Activated CD4-positive, alpha-beta T cell treated with anti-CD3 and anti-CD28 coated beads, Interleukin-2, amount 50 U/mL, for 24 hours (primary cell): ENCODE data around the gene GRIFIN.

Source experiments
- DNase-seq, 2 donors: peaks; one replicate each; pipeline ENCODE4 v3.0.0-alpha.2; 2020; ENCODE audit warnings: low read depth in 1 of 2, low spot score in 1 of 2

Gene GRIFIN

DNA sequence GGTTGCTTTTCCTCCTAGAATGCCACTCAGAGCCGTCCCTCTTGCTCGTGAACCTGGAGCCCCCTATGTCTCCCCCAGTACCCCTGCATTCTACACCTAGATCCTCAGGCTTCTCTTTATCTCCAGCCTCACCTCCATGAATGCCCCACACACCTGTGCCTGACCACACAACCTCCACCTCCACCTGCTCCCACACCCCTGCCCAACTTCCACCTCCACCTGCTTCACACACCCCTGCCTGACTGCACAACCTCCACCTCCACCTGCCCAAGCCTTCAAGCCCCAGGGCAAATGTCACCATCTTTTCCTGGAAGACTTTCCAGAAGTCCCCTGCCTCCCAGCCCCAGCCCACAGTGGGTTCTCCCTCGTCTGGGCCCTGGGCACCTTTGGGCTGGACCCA lies 36.5 kb upstream of the GRIFIN start:
- no peak for DNase-seq

GRCh38 chr7:2512179-2512661 lies 36.0 kb upstream of the GRIFIN start:
- DNase-seq, result no peak

DNA sequence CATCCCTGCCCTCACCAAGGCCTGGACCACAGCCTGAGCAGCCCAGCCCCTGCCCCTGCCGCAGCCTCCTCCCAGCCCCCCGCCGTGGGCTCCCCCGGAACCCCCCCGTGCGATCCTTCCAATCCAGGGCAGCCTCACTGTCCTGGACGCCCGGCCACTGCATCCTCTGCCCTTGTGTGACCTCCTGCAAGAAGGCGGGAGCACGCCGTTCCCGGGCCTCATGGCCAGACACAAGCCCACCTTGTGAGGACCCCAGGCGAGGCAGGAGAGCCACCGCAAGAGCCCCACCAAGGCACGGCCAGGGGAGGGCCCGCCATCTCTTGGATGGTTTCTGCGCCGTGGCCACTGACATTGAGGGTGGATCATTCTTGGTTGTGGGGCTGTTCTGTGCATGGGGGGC lies 35.6 kb upstream of the GRIFIN start:
- no peak for DNase-seq

- DNase-seq, result peak in 1 of 2 donors; percentile 37
Measured at GRCh38 chr7:2510909-2511768, 34.9 kb upstream of the GRIFIN start.

DNA sequence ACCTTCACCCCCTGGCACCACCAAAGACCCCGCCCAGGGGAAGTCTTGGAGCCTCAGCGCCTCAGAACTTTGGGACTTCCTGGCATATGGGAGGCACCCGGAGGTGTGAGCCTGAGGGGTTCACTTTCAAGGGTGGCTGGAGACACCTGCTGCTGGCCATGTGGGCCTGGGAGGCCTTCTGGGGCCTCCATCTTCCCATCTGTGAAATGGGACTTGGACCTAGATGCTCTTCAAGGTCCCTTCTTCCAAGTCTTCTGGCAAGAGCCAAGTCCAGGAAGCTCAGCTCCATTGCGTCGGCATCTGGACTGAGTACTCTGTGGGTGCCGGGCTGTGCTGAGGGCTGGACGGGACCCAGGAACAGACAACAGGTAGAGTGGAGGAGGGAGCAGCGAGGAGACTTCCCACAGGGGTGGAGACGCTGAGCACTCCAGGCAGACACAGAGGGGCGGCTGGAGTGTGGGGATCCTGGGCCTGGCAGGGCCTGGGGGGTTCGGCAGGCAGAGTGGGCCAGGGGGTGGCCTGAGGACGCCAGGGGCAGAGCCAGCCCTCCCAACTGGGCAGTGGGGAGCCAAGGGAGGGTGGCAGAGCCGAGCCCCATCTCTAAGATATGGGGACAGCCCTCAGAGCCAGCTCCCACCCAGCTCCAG lies 34.1 kb upstream of the GRIFIN start:
- no peak for DNase-seq

- no peak for DNase-seq
Measured at GRCh38 chr7:2509298-2509906, 33.2 kb upstream of the GRIFIN start.

DNA sequence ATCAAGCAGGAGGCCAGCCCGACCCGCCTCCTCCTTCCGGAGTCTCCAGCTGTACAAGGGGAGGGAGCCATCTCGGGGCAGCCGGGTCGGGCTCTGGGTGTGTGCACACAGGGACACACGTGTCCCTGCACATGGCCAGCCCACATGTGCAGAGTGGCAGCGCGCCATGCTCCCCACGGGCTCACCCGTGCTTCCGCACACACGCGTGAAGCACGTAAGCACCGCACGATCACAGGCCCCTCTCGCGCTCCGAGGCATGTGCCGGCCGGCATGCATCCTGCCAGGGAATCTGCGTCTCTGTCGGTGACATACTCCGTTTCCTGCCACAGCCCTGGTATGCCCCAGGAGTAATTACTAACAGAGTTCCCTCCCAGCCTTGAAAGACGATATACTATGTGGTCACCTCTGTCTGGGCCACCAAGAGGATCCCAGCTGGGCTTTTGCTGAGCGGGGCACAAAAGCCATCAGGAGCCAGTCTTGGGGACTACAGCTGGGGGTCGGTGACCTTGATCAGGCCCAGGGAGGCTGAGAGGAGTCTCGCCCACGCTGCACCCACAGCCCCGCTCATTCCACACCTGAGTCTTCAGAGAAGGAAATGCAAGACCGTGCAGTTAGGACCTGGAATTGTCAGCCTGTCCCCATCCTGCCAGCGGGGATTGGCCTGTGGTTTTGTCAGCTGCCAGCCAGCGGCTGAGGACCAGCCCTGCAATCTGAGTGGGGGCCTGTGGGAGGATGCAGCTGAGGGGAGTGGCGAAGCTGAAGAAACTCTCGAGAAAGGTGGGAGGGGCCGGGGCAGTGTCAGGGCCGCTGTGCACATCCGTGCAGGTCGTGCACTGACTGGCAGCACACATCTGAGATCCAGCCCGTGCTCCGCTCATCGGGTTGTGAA lies 32.4 kb upstream of the GRIFIN start:
- DNase-seq, result peak in 1 of 2 donors; percentile 30

GRCh38 chr7:2507917-2508306 lies 31.7 kb upstream of the GRIFIN start:
- no peak for DNase-seq

DNA sequence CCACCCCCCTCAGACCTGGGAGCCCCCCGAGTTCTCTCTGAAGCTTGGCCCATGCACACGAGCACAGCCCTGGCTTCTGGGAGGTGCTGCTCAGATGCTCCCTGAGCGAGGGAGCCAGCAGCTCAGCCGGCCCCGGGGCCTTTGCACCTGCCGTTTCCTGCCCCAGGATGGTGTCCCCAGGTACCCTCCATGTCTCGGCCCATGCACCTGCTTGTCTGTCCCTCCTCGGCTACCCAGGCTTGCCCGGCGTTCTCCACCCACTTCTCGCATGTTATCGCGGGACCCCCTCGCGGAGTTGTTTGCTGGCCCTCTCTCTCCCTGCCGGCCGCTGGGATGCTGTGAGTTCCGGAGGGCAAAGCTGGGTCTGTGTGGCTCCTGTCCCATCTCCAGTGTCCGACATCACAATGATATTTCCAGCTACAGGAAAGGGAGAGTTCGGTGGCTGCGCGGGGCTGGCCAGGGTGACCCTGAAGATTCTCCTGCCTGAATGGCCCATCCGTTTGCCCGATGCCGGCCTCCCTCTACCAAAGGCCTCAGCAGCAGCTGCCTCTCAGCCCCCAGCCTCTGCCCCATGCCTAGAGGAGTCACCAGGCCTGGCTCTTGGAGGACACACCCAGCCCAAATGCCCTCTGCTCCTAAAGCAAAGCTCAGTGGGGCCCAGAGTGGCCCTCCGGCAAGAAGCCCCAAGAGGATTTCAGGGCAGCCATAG lies 31.2 kb upstream of the GRIFIN start:
- DNase-seq, result no peak

DNA sequence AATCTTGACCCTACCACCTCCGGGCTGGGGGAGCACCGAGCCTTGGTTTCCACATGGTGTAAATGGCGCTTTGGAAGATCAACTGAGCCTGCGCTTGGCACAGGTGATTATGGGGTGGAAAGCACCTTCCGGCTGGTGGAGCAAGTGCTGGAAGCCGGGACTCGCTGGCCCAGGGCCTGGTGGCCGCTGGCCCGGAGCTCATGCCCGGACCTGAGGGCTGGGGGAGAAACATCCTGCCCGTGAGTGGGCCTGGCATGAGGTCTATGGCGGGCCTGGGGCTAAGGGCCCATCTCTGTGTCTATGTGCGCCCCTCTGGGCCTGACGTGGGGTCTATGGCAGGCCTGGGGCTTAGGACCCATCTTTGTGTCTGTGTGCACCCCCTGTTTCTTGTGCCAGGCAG lies 29.2 kb upstream of the GRIFIN start:
- DNase-seq, result no peak

GRCh38 chr7:2504889-2505375 lies 28.7 kb upstream of the GRIFIN start:
- no peak for DNase-seq

DNA sequence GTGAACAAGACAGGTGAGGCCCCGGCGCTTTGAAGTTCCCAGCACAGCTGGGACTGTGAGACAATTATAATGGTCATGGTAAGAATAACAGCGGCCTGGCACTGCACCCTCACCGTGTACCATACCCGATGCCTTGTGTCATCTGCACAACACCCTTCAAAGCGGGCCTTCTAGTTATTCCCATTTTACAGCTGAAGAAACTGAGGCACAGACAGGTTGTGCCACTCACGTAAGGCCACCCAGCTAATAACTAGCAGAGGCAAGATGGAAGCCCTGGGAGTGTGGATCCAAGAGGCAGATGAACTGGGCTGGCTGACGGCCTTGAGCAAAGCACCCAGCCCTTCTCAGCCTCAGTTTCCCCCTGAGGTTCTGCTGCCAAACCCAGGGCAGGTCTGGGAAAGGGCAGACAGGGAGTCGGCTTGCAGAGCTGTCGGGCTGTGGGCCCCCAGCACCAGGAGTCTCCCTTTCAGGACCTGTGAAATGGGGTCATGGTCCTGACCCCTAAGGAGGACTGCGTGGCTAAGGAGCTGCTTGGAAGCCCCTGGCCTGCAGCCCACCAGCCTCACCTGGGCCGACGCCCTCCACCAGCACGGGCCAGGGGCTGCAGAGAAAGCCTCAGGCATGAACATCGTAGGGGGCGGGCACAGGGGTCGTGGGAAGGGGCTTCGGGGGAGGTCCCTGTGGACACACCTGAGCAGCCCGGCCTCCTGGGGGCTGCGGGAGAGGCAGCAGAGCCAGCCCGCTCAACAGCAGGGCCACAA lies 28.1 kb upstream of the GRIFIN start:
- no peak for DNase-seq

DNA sequence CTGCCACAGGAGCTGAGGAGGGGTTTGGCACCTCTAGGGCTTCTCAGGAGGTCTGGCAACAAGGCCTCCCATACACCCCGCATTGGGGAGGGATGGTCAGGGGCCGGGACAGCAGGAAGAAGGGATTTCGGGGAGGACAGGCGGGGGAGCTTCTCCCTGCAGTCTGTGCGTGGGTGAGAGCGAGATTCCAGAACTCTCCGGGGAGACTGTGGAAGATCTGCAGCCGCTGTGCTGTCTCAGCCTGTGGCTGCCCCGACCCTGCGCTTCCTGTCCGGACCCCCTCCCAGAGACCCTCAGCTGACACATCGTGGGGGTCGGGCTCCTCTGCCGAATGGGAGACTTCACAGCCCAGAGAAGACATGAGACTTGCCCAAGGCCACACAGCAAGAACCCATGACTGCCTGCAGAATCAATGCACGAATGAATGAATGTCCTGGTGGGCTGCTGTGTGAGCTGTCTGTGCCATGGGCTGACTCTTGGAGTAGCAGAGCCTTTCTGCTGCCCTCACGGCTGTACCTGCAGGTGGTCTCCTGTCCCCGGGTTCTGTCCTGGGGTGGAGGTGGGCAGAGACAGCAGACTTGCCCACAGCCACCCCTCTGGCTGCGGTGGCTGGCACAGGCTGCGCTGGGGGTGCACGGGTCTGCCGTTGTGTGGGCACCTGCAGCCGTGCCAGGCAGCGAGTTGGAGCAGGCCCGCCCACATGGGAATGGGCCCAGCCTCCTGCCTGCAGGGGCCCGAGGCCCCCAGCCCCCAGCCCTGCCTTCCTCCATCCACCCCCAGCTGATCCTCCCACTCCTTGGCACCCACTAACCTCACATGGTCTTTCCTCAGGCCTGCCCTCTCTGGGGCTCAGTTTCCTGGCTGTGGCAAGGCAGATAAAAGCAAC lies 27.1 kb upstream of the GRIFIN start:
- DNase-seq, result no peak

DNA sequence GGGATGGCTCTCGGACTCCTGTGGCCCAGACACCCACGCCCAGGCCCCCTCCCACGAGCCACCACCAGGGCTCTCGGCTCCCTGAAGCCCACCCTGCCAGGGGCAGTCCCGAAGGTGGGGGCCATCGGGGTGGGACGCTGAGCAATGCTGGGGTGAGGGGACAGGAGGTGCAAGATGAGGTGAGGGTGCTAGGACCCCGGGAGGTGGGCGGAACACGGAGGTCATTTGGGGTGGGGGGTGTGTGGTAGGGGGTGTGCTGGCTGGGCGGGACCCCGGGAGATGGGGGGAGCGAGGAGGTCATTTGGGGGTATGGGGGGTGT lies 26.4 kb upstream of the GRIFIN start:
- no peak for DNase-seq

- DNase-seq, result no peak
Measured at GRCh38 chr7:2501947-2502646, 25.9 kb upstream of the GRIFIN start.

DNA sequence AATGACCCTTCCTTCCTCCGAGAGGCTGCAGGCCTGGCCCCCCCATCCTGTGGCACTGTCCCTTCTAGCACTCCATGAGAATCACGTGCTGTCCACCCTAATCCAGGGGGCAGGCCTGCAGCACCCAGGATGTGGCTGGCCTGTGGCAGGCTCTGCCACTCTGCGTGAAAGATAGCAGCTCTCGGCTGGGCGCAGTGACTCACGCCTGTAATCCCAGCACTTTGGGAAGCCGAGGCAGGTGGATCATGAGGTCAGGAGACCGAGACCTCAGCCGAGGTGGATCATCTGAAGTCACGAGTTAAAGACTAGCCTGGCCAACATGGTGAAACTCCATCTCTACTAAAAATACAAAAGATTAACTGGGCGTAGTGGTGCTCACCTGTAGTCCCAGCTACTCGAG lies 24.5 kb upstream of the GRIFIN start:
- DNase-seq, result no peak

- no peak for DNase-seq
Measured at GRCh38 chr7:2499719-2500430, 23.7 kb upstream of the GRIFIN start.

DNA sequence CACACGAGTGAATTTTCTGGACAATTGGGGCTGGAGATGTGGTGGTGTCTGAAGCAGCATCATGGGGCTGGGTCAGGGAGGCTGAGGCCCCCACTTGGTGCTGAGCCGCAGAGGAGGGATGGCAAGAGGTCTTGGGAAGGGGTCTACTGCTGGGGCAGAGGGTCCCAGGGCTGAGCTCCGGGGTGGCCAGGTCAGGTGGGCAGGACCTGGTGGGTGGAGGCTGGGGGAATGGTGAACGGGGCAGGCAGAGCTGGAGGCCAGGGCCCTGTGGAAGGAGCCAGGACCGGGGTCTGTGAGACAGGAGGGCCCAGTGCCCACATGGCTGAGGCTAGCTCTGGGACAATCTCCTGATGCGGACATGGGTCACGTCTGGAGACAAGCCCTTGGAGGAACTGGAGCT lies 23.0 kb upstream of the GRIFIN start:
- DNase-seq, result no peak
